Cardiac muscle cell (in vitro differentiated cells and primary cell): ENCODE measurements around the gene PELI2. TPM values are rescaled to one million over a fixed set of nuclear protein-coding genes. Genes with fewer than 3 reads are reported as not detected.

Source experiments
- DNase-seq, 2 donors: peaks; one replicate each; pipeline versions ENCODE4 v3.0.0 to v3.0.0-alpha.2; 2010 to 2017; ENCODE audit warnings: low read depth in 1 of 2, low spot score in 1 of 2
- H3K27ac ChIP-seq: fragments of 200-600 bp; sonication (generic); 2 replicates; pipeline ENCODE4 v1.5.1; 2016
- H3K27me3 ChIP-seq: fragments of 200-600 bp; sonication (generic); 2 replicates; pipeline ENCODE4 v1.6.0; 2016; ENCODE audit warnings: control low read depth
- H3K36me3 ChIP-seq: fragments of 200-600 bp; sonication (generic); 2 replicates; pipeline ENCODE4 v1.5.1; 2016; ENCODE audit warnings: control low read depth
- H3K4me1 ChIP-seq: fragments of 200-600 bp; sonication (generic); 2 replicates; pipeline ENCODE4 v1.8.1; 2017; ENCODE audit warnings: low read depth, mild to moderate bottlenecking, mixed run types
- H3K4me3 ChIP-seq: fragments of 200-600 bp; sonication (generic); 2 replicates; pipeline ENCODE4 v1.5.1; 2016; ENCODE audit warnings: mild to moderate bottlenecking
- H3K9me3 ChIP-seq: fragments of 200-600 bp; sonication (generic); 2 replicates; pipeline ENCODE4 v1.5.1; 2017; ENCODE audit warnings: low read depth, mild to moderate bottlenecking, control low read depth
- CTCF ChIP-seq: IDR thresholded peaks from 2 replicates; pipeline ENCODE4 v1.5.1; 2012; ENCODE audit warnings: low read depth, mild to moderate bottlenecking, low read length
- polyA plus RNA-seq: library from polyadenylated mRNA; unstranded; fragments of >200 nt; fragmentation: Nextera tagmentation; extraction: Ambion mirVana; gene quantifications from 2 replicates; pipeline ENCODE4 v1.2.1, GENCODE V29; 2016
- total RNA-seq: library from RNA; depleted of rRNA; stranded (reverse); fragments of >200 nt; gene quantifications from 2 replicates; pipeline ENCODE4 v1.2.3, GENCODE V29; 2016

The PELI2 gene, protein sequence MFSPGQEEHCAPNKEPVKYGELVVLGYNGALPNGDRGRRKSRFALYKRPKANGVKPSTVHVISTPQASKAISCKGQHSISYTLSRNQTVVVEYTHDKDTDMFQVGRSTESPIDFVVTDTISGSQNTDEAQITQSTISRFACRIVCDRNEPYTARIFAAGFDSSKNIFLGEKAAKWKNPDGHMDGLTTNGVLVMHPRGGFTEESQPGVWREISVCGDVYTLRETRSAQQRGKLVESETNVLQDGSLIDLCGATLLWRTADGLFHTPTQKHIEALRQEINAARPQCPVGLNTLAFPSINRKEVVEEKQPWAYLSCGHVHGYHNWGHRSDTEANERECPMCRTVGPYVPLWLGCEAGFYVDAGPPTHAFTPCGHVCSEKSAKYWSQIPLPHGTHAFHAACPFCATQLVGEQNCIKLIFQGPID
- total RNA-seq (3.0 and 4.9 TPM in 2 replicates), polyA plus RNA-seq (1.7 and 4.7 TPM in 2 replicates)

DNA sequence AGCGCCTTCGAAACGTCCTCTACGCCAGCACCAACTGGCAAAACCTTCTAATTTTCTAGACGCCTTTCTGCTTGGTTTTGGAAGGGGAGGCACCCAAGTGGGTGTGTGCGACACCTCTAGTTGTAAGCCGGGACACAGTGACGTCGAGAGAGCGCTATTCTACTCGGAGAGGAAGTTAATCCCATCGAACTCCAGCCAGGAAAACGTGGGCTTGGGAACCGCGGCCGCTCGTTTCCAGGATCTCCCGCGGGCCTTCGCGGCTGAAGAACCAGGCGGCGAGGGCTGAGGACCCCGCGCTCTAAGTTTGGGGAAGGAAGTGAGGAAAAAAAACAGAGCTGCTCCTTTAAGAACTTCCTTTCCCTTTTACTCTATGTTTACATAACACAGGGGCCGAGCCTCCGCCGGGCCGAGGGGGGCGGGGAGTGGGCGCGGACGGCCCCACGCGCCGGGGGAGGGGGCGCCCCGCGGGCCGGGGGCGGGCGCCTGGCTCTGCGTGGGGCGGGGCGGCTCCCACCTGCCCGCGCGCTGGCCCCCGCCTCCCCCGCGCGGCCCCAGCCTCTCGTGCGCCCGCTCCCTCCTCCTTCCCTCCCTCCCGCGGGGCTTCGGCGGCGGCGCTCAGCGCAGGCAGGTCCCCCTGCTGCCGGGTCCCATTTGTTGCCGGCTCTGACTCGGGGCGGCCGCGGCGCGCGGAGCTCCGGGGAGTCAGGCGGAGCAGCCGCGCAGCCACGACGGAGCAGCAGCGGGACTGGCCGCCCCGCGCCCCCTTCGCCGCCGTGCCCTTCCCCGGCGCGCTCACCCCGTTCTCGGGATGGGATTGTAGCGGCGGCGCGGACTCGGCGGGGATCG is at the start of gene PELI2:
Gene PELI2 (plus strand): TSS at position 647 of the 846 bp plus-strand sequence. CDS start 250 bp downstream, outside the sequence.
- no peaks in the 10 kb centered on the region for H3K36me3 ChIP-seq
- H3K4me3 ChIP-seq, result peak within 1 kb of the TSS; percentile 77
- DNase-seq, result peak; percentile 84 to 89
- H3K27ac ChIP-seq, result peak within 1 kb of the TSS; percentile 22
- TF ChIP-seq CTCF, result peak; percentile 10
- peaks cover 25% of the 10 kb centered on the region for H3K27me3 ChIP-seq
- peaks cover 8% of the 10 kb centered on the region for H3K4me1 ChIP-seq
- H3K9me3 ChIP-seq, result no peaks in the 10 kb centered on the region

GRCh38 chr14:56073799-56074198 is 44.4 kb upstream of the PELI2 start:
- no peak for TF ChIP-seq CTCF
- no peak for DNase-seq
- Histone ChIP-seq H3K4me1 (no peaks in the 10 kb centered on the region), H3K27ac (no peak overlapping the region), H3K27me3 (peaks cover 5% of the 10 kb centered on the region), H3K9me3 (no peaks in the 10 kb centered on the region), H3K36me3 (no peaks in the 10 kb centered on the region), H3K4me3 (no peak overlapping the region)

GRCh38 chr14:56075301-56075700 is 42.9 kb upstream of the PELI2 start:
- Histone ChIP-seq H3K4me3 (no peak overlapping the region), H3K9me3 (no peaks in the 10 kb centered on the region), H3K36me3 (no peaks in the 10 kb centered on the region), H3K27ac (no peak overlapping the region), H3K4me1 (no peaks in the 10 kb centered on the region), H3K27me3 (peaks cover 4% of the 10 kb centered on the region)
- DNase-seq, result no peak
- no peak for TF ChIP-seq CTCF

GRCh38 chr14:56081139-56081538 is 37.1 kb upstream of the PELI2 start:
- peaks cover 7% of the 10 kb centered on the region for H3K4me1 ChIP-seq
- H3K27me3 ChIP-seq, result no peaks in the 10 kb centered on the region
- TF ChIP-seq CTCF, result no peak
- DNase-seq, result no peak
- H3K27ac ChIP-seq, result no peak overlapping the region
- no peaks in the 10 kb centered on the region for H3K9me3 ChIP-seq
- H3K36me3 ChIP-seq, result no peaks in the 10 kb centered on the region
- H3K4me3 ChIP-seq, result no peak overlapping the region

GRCh38 chr14:56082880-56083279 is 35.3 kb upstream of the PELI2 start:
- H3K27me3 ChIP-seq, result no peaks in the 10 kb centered on the region
- H3K9me3 ChIP-seq, result no peaks in the 10 kb centered on the region
- DNase-seq, result no peak
- H3K4me1 ChIP-seq, result peaks cover 7% of the 10 kb centered on the region
- H3K27ac ChIP-seq, result no peak overlapping the region
- no peak for TF ChIP-seq CTCF
- no peak overlapping the region for H3K4me3 ChIP-seq
- no peaks in the 10 kb centered on the region for H3K36me3 ChIP-seq
